ENCODE measurements around the gene CPNE2. TPM values are rescaled to one million over a fixed set of nuclear protein-coding genes. Genes with fewer than 3 reads are reported as not detected.
A peak's percentile ranks its signal among the peaks of the same experiment; 100 is the strongest.

CPNE2 gene
- total and polyA plus RNA-seq, 10 of the 15 experiments (the other 5 are each of a cell fraction or from before 2014, with no cell fraction given) = 3.1 to 22.1 (median 9.9) TPM

DNA sequence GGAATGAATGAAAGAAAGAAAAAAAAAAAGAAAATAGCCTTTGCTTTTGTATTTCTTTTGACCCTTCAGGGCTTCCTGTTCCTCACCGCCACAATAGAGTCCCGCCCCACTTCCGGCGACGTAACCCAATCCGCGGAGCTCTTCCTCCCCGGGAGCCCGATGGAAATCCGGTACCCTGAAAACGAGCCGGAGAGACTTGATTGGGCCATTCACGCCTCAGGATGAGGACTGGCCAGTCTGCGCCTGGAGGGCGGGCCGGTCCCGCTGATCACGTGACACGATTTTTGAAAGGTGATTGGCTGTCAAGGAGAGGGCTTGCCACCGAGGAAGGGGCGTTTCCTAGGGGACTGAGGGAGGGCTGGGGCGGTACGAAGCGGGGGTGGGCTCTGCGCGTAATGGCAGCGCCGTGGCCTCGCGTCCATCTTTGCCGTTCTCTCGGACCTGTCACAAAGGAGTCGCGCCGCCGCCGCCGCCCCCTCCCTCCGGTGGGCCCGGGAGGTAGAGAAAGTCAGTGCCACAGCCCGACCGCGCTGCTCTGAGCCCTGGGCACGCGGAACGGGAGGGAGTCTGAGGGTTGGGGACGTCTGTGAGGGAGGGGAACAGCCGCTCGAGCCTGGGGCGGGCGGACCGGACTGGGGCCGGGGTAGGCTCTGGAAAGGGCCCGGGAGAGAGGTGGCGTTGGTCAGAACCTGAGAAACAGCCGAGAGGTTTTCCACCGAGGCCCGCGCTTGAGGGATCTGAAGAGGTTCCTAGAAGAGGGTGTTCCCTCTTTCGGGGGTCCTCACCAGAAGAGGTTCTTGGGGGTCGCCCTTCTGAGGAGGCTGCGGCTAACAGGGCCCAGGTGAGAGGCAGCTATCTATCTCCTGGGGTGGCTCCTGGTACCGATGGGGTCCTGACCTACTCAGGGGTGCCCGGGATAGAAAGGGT lies 93.8 kb downstream of the CPNE2 start, which contains the start of the genes PSME3IP1 and RSPRY1 (continued):
- TF ChIP-seq, protein P1, sequence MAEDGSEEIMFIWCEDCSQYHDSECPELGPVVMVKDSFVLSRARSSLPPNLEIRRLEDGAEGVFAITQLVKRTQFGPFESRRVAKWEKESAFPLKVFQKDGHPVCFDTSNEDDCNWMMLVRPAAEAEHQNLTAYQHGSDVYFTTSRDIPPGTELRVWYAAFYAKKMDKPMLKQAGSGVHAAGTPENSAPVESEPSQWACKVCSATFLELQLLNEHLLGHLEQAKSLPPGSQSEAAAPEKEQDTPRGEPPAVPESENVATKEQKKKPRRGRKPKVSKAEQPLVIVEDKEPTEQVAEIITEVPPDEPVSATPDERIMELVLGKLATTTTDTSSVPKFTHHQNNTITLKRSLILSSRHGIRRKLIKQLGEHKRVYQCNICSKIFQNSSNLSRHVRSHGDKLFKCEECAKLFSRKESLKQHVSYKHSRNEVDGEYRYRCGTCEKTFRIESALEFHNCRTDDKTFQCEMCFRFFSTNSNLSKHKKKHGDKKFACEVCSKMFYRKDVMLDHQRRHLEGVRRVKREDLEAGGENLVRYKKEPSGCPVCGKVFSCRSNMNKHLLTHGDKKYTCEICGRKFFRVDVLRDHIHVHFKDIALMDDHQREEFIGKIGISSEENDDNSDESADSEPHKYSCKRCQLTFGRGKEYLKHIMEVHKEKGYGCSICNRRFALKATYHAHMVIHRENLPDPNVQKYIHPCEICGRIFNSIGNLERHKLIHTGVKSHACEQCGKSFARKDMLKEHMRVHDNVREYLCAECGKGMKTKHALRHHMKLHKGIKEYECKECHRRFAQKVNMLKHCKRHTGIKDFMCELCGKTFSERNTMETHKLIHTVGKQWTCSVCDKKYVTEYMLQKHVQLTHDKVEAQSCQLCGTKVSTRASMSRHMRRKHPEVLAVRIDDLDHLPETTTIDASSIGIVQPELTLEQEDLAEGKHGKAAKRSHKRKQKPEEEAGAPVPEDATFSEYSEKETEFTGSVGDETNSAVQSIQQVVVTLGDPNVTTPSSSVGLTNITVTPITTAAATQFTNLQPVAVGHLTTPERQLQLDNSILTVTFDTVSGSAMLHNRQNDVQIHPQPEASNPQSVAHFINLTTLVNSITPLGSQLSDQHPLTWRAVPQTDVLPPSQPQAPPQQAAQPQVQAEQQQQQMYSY (CRISPR knock-in tag; IDR thresholded peaks at IDR 0.05) = peak; percentile 97
- TF ChIP-seq SUPT20H (IDR thresholded peaks at IDR 0.05; ENCODE audit: borderline replicate concordance, control insufficient read depth, low read depth, low read length) = no peak
- no peak for TF ChIP-seq EED (IDR thresholded peaks at IDR 0.05; ENCODE audit: low read depth)
- peak; percentile 37; the same call in 1 of the 2 replicates for TF ChIP-seq BACH1 (IDR thresholded peaks at IDR 0.05; ENCODE audit: borderline replicate concordance)
- no peak for TF ChIP-seq RCOR1 (conservative IDR thresholded peaks at IDR 0.05; ENCODE audit: low read depth, low read length)
- no peak for TF ChIP-seq SRF (IDR thresholded peaks at IDR 0.05; ENCODE audit: low read depth in 2 of 2, low read length in 2 of 2)
- TF ChIP-seq JUND (IDR thresholded peaks at IDR 0.05; ENCODE audit: low read depth, low read length) = no peak
- no peak; the same call in 1 of the 2 replicates for TF ChIP-seq ASH2L (IDR thresholded peaks at IDR 0.05; ENCODE audit: borderline replicate concordance, low read depth)
- TF ChIP-seq, protein P2, sequence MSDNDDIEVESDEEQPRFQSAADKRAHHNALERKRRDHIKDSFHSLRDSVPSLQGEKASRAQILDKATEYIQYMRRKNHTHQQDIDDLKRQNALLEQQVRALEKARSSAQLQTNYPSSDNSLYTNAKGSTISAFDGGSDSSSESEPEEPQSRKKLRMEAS (IDR thresholded peaks at IDR 0.05; ENCODE audit: low read depth, low read length) = peak; percentile 46; the same call in 1 of the 2 replicates
- TF ChIP-seq, protein P3, sequence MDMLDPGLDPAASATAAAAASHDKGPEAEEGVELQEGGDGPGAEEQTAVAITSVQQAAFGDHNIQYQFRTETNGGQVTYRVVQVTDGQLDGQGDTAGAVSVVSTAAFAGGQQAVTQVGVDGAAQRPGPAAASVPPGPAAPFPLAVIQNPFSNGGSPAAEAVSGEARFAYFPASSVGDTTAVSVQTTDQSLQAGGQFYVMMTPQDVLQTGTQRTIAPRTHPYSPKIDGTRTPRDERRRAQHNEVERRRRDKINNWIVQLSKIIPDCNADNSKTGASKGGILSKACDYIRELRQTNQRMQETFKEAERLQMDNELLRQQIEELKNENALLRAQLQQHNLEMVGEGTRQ (IDR thresholded peaks at IDR 0.05; ENCODE audit: borderline replicate concordance, low read depth, low read length) = peak; percentile 89
- peak; percentile 34 for TF ChIP-seq NR2C1 (IDR thresholded peaks at IDR 0.05)
- peak; percentile 97 for TF ChIP-seq YY1 (IDR thresholded peaks at IDR 0.05; ENCODE audit: low read depth, low read length)
- TF ChIP-seq EGR1 (IDR thresholded peaks at IDR 0.05; ENCODE audit: borderline replicate concordance in 1 of 2, low read depth in 2 of 2, low read length in 2 of 2) = peak in 1 of 2 experiments; percentile 92; a peak in 2 of 3 replicates
- TF ChIP-seq, protein P4, sequence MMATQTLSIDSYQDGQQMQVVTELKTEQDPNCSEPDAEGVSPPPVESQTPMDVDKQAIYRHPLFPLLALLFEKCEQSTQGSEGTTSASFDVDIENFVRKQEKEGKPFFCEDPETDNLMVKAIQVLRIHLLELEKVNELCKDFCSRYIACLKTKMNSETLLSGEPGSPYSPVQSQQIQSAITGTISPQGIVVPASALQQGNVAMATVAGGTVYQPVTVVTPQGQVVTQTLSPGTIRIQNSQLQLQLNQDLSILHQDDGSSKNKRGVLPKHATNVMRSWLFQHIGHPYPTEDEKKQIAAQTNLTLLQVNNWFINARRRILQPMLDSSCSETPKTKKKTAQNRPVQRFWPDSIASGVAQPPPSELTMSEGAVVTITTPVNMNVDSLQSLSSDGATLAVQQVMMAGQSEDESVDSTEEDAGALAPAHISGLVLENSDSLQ (IDR thresholded peaks at IDR 0.05) = peak; percentile 93
- TF ChIP-seq YBX1 (IDR thresholded peaks at IDR 0.05) = no peak
- peak; percentile 38 for TF ChIP-seq FOXK2 (IDR thresholded peaks at IDR 0.05)
- TF ChIP-seq ATF7 (IDR thresholded peaks at IDR 0.05; ENCODE audit: low read depth) = peak; percentile 70
- TF ChIP-seq PAX8 (IDR thresholded peaks at IDR 0.05) = no peak
- peak; percentile 77; the same call in 1 of the 2 replicates for TF ChIP-seq MXI1 (IDR thresholded peaks at IDR 0.05; ENCODE audit: low read depth, low read length)
- TF ChIP-seq, protein P5, sequence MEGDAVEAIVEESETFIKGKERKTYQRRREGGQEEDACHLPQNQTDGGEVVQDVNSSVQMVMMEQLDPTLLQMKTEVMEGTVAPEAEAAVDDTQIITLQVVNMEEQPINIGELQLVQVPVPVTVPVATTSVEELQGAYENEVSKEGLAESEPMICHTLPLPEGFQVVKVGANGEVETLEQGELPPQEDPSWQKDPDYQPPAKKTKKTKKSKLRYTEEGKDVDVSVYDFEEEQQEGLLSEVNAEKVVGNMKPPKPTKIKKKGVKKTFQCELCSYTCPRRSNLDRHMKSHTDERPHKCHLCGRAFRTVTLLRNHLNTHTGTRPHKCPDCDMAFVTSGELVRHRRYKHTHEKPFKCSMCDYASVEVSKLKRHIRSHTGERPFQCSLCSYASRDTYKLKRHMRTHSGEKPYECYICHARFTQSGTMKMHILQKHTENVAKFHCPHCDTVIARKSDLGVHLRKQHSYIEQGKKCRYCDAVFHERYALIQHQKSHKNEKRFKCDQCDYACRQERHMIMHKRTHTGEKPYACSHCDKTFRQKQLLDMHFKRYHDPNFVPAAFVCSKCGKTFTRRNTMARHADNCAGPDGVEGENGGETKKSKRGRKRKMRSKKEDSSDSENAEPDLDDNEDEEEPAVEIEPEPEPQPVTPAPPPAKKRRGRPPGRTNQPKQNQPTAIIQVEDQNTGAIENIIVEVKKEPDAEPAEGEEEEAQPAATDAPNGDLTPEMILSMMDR (IDR thresholded peaks at IDR 0.05 in 2 of 3, conservative IDR thresholded peaks at IDR 0.05 in 1 of 3; ENCODE audit: control insufficient read depth in 2 of 3, extremely low read depth in 1 of 3, insufficient read depth in 1 of 3, low read depth in 3 of 3, low read length in 3 of 3) = no peak
- peak; percentile 73 for TF ChIP-seq HDGF (IDR thresholded peaks at IDR 0.05)
- no peak for TF ChIP-seq TCF3 (IDR thresholded peaks at IDR 0.05; ENCODE audit: borderline replicate concordance, insufficient read depth, low read depth, low read length)
